HG03575 (cell line): ENCODE measurements around the gene SLC39A2.
"Not testable (repeated sequence)": the region's sequence is repeated elsewhere in the genome, so short reads cannot be mapped to it uniquely, and the experiment has no call there.

ENCODE experiments used
- ATAC-seq: cut with Tn5 transposase; IDR thresholded peaks from one replicate; pipeline ENCODE4 v1.9.1; 2021; ENCODE audit not compliant: unreplicated experiment, insufficient number of reproducible peaks, low FRiP score; ENCODE audit errors: extremely low read depth

SLC39A2 gene, protein sequence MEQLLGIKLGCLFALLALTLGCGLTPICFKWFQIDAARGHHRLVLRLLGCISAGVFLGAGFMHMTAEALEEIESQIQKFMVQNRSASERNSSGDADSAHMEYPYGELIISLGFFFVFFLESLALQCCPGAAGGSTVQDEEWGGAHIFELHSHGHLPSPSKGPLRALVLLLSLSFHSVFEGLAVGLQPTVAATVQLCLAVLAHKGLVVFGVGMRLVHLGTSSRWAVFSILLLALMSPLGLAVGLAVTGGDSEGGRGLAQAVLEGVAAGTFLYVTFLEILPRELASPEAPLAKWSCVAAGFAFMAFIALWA

DNA sequence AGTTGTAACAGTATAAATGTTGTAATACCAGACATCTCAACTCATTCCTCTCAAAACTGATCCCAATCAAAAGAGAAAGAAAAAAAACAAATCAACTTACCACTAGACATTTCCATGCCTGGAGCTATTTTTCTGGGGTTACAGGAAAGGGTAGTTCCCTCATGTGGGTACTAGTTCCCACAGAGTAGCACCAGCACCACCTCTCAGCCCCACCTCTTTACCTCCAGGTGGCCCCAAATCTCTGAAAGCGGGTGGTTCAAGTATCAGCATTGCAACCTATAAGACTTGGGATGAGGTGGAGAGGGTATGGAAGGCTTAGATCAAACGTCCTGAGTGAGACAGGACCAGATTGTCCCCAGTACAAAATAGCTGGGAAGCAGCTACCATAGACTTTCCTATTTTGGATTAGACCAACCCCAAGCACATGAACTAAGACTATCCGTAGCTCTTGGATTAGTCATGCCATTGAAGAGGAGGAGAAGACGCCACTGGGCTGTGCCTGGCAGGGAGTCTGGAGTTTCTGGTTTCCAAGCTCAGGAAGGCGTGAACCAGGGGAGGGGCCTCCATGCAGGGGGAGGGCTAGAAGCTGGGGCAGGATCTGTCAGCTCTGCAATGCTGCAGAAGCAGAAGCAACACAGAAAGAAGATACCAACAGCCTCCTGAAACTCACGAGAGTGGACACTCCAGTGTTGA lies at the start of gene SLC39A2:
Gene SLC39A2 (plus strand): TSS at position 620 of the 693 bp plus-strand sequence. CDS start 154 bp downstream, outside the sequence.
- ATAC-seq = no peak

DNA sequence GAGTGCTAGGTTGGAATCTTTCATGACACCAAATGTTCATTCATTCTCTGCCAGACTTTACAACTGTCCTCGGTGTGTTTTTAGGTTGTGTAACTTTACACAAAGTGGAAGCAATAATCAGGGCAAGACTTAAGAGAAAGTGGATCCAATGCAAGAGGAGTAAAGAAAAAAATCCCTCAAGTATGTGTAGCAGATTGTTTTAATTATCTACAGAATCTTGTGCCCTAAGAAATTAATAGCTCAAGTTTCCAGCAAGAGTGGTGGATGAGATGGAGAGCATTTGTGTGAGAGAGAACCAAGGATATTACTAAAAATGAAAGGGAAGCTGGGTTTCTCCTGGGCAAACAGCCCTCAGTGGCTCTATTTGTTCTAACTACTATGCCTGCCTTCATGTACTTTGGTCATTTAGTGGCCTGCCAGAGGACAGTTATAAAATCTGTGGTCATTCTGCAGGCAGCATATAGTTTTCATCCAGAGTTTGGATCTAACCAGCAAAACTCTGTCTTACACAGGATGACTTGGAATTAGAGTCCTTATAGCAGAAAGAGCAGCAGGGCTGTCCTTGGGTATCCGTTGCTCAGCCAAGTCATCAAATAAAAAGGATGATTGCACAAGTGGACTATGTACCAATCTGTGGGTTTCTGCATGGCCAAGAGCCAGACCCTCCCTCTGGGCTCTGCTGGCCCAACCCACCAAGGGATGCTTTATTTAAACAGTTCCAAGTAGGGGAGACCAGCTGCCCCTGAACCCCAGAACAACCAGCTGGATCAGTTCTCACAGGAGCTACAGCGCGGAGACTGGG lies 44.2 kb upstream of the SLC39A2 start, which contains the start of gene RNASE2:
Gene RNASE2 (plus strand): TSS at position 752 of the 802 bp plus-strand sequence. CDS start 285 bp downstream, outside the sequence.
- not testable (repeated sequence) for ATAC-seq

DNA sequence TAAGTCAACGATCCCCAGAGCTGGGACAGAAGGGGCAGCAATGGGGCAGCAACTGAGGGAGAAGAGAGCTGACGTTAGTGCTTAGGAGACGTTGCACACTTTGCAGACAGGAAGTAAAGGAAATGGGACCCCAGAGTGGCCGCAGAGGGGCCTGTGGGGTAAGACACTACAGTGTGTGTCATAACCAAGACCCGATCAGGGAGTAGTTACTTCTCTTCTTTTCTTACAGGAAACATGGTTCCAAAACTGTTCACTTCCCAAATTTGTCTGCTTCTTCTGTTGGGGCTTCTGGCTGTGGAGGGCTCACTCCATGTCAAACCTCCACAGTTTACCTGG lies 43.6 kb upstream of the SLC39A2 start:
- not testable (repeated sequence) for ATAC-seq

DNA sequence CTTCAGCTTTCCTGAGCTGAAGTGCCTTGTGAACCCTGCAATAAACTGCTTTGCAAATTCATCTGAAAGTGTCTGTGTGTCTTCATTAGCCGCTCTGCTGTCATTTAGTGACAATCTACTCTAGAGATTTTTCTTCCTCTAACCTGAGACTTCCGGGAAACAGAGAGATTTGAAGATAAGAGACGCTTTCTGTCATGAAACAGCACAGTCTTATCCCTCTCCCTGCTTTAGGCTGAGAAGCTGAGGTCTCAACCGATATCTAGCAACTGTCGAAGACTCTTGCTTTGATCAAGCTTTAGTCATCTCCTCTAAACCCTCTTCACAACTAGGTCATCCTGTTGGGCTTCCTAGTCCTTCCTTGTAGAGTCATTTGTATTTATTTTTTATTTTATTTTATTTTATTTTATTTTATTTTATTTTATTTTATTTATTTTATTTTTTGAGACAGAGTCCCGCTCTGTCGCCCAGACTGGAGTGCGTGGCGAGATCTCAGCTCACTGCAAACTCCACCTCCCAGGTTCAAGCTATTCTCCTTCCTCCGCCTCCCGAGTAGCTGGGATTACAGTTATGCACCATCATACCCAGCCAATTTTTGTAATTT lies 42.6 kb upstream of the SLC39A2 start:
- ATAC-seq = no peak

DNA sequence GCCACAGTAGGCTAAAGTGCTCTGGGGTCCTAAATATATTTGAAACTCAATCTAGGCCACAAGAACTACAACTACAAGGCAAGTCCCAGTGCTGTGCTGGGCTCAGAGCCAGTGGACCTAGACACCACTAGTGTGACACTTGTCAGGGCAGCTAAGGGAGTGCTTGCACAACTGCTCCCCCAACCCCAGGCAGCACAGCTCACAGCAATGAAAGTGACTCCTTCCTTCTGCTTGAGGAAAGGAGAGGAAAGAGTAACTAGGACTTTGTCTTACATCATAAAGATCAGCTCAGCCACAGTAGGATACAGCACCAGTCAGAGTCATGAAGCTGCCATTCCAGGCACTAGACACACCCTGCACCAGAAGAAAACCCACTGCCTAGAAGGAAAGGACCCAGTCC lies 40.1 kb upstream of the SLC39A2 start:
- ATAC-seq = not testable (repeated sequence)

DNA sequence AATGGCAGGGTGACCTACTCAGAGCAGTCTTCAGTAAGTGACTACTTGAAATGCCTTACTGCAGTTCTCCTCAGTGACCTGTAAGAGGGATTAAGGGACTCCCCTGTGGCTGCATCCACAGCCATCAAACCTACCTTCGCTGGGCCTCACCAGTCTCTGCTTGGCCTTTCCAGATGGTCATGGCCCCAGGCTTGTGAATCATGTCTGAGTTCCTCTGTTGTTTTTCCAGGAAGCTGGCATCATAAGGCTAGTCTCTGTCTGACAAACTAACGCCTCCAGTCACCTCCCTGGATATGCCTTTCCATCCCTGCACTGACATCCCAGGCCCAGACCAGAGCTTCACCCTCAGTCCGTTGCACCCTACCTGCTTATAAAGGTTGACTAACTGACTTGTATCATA lies 29.8 kb upstream of the SLC39A2 start:
- no peak for ATAC-seq

DNA sequence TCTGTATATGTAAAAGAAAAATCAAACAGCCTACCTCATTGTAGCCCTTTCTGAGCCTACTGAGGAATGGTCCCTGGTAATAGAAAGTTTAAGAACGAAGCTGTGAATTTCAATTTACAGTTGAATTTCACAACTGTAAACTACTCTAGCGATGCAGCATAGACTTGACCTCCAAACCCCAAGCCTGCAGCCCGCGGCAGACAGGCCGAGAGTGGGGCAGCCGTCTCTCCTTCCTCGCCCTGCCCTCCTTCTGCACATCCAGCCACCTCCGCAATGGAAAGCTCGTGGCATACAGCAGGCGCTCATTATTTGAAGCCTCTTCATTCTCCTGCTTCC lies 28.5 kb upstream of the SLC39A2 start:
- no peak for ATAC-seq

DNA sequence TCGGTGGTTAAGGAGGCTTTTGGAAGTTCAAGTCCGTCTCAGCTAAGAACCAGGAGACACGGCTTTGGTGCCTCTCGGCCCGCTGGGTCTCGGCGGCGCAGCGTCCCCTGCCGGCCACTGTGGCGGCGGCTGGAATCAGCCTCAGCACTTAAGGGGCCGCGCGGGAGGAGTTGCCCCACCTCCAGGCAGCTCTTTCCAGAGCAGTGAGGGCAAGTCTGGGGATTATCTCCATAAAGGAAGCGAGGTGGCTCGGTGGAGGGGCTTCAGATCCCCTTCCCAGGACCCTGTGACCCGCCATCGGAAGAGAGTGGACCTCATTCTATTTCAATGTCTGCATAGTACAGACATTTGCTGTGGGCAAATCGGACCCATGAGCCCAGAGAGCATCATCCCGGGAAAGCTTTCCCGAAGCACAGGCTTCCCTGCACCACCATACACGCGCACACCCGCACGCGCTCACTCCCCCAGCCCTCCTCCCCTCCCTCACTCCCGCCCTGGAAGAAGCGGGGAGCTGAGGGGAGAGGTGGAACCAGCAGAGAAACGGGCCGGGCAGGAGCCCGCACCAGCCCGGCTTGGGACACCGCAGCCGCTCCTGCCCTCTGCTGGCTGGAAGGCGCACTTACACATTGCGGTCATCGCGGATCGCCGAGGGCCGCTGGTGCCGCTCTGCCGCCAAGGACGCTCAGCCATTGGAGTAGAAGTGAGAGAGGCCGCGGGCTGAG lies 27.9 kb upstream of the SLC39A2 start:
- ATAC-seq = peak; percentile 59

DNA sequence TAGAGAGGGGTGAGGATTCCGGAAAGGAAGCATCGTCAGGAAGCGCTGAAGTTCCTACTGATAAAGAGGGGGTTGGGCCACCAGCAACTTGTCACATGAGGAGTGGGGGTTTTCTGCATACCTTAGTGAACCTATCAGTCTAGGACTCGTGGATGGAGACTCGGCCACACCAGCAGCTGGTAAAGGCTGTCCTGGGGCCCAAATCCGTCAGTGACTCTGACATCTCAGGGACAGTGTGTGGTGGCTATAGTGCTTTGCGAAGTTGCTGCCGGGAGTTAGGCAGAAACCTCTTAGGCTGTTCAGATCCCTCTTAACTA lies 27.4 kb upstream of the SLC39A2 start:
- ATAC-seq = peak; percentile 19

DNA sequence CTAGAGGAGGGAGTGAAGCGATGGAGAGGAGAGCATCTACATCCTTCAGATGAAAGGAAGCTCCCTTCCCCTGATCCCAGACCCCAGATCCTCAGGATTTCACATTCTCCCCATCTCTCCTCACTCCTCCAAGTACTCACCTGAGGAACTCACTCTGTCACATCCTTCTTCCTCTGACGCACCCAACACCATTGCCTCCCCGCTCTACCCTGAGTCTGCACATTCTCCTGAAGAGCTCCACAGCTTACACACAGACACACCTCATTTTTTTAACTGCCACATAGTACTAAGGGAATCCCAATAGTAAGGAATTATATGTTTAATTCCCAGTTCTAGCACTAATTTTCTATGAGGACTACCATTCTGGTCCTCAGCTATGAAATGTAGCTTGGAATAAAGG lies 25.6 kb upstream of the SLC39A2 start:
- ATAC-seq = no peak

DNA sequence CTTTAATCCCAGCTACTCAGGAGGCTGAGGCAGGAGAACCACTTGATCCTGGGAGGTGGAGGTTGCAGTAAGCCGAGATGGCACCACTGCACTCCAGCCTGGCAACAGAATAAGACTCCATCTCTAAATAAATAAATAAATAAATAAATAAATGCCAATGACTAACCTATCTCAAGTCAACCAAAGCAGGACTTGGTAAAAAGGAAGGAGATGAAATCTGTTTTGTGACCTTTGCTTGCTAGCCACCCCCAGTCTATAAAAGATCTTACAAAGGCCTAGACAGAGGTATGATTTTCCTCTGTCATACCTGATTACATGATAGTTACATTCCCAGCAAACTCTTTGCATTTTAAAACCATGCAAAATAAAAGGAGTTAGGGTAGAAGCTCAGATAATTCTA lies 22.8 kb upstream of the SLC39A2 start:
- no peak for ATAC-seq

DNA sequence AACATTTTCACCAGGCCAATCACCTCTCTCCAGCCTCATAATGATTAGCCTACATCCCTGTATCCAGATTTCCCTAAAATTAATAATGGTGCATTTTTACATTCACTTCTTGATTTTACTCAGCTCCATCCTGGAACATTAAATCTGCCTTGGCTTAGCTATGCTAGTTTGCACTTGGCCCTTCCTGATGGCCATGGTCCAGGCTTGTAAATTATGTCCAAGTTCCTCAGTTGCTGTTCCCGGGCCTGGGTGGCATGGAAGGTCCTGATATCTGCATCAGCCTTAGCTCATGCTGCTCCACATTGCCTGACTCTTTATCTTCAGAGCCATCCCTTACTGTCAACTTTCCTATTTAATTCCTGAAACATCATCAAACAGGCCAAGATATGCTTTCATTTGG lies 20.4 kb upstream of the SLC39A2 start:
- no peak for ATAC-seq

DNA sequence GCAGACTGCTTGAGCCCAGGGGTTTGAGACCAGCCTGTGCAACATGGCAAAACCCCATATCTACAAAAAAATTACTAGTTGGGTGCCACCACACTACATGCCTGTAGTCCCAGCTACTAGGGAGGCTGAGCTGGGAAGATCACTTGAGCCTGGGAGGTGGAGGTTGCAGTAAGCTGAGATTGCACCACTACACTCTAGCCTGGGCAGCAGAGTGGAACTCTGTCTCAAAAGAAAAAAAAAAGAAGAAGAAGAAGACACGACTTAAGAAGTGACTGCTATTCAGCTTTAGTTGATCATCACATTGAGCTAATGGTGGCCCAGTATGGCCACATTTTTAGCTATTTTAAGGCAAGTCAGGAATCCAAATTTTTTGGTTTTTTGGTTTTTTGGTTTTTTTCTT lies 18.2 kb upstream of the SLC39A2 start:
- no peak for ATAC-seq

DNA sequence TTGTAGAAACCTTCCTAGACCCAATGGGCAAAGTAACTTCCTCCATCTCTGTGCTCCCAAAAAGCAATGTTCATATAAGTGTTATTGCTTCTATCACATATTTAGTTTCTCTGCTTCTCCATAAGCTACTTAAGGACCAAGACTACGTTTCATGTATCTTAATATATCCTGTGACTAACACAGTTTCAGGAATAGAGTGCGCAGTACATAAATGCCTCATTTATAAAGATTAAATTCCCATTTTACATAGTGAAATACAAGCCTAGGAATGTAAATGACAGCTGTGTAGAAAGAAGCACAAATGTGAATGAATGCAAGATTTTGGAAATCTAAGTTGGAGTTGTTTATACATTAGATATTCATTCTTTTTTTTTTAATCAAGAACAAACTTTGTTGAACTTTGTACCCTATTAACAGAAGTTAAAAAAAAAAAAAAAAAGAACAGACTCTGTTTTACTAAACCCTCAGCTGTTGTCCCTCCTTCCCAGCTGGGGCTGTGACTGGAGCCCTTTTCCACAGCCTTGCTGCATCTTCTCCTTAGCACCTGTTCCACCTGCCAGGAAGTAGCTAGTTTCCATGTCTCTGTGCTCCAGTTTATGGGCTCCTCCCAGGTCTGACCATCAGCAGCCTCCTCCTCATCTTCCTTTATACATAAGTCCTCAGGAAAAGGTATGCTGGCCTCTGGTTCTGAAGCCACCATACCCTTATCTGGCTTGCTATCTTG lies 16.3 kb upstream of the SLC39A2 start:
- no peak for ATAC-seq

DNA sequence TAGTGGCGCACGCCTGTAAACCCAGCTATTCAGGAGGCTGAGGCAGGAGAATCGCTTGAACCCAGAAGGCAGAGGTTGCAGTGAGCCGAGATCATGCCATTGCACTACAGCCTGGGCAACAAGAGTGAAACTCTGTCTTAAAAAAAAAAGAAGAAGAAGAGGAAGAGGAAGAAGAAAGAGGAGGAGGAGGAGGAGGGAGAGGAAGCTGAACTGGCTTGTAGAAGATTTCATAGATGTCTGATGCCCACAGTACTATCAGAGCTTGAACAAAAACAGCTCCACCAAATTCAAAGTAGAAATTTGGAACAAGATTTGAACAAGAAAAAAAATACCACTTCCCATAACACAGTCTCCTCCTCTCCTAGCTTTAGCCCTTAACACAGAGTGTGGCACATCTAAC lies 13.4 kb upstream of the SLC39A2 start:
- ATAC-seq = not testable (repeated sequence)

DNA sequence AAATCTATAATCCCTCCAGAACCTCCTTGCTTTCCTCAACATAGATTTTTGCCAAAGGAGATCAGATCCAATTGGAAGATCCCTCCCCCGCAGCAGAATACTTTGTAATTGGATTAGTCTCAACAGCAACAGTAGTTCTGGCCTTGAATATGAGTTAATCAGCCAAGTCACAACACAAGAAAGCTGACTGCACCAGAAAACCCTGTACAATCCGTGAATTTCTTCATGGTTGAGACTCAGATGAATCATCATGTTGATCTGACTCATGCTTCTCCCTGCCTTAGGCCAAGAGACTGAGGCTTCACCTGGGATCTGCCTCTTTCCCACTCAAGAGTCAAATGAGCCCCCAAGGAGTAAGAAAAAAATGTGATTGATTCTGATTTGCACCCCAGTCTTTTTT lies 12.3 kb upstream of the SLC39A2 start:
- no peak for ATAC-seq

DNA sequence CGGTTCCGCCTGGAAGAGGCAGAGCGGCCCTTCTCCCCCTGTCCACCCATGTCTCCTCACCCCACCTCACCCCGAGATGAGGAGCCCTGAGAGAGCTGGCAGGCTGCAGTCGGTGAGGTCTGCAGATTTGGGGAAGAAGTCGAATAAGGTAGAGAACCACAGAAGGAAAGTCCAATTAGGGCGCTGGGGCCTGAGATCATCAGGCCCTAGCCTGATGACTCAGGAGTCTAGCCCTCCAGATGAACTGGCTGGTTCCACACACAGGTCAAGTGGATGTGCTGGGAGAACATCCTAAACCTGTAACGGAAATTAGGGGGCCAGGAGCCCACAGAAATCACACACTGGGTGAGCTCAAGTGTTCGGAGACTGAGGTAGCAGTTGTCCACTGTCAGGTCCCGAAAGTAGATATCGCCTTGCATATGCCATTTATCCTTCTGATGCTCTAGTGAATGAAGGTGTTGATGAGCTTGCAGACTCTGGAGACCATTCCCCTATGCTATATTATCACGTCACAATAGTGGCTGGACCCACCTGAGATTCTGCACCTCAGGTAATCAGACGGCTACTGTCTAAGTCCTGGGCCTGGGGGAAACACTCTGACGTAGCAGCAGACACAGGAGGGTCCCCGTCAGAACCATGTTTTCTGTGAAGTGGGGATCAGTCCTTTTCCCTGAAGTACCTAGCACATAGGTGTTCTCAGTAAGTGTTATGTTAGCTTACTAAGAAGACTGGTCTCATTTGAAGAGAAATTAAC lies 10.2 kb upstream of the SLC39A2 start:
- no peak for ATAC-seq

DNA sequence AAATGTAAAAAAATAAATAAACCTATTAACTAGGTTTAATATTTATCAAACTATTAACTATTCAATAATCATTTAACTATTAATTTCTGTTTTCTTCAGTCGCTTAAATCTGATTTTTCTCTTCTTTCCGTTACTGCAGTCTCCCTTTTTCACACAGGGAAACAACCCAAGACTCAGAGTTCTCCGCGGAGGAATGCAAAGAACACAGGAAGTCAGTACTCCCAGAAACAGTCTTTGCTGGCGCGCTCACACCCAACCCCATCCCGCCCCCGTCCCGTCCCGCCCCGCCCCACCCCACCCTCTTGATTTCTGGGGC lies 9.7 kb upstream of the SLC39A2 start:
- ATAC-seq = no peak
